ENCODE results near the gene ZNF217.

- no peak for TF ChIP-seq CTCF (IDR thresholded peaks at IDR 0.05)
- no peak for TF ChIP-seq RCOR1 (IDR thresholded peaks at IDR 0.05; ENCODE audit: low read depth, low read length)
- no peak for TF ChIP-seq CBX2 (IDR thresholded peaks at IDR 0.05; ENCODE audit: borderline replicate concordance, low read depth)
- no peak for TF ChIP-seq RAD21 (conservative IDR thresholded peaks at IDR 0.05 in 1 of 2, IDR thresholded peaks at IDR 0.05 in 1 of 2)
- TF ChIP-seq NFE2L2 (conservative IDR thresholded peaks at IDR 0.05; ENCODE audit: low read length), result no peak
Observed at GRCh38 chr20:53625311-53626129, 31.9 kb upstream of the ZNF217 start.

All from A549 (cell line).